Keratinocyte (primary cell): ENCODE data around the gene APOL1. TPM values are rescaled to one million over a fixed set of nuclear protein-coding genes. Genes with fewer than 3 reads are reported as not detected.

Experiments
- DNase-seq: peaks from one replicate; pipeline ENCODE4 v3.0.0-alpha.2; 2011; ENCODE audit warnings: low read depth, missing footprints, low spot score
- FAIRE-seq: peaks from 2 replicates; lab custom pipeline; 2011; peaks lifted over from hg19 to GRCh38; lab: Jason Lieb, UNC
- H2AFZ ChIP-seq: 2 replicates; pipeline ENCODE4 v1.6.0; 2012; ENCODE audit warnings: low read length, control low read depth, inconsistent platforms; ENCODE audit not compliant: control insufficient read depth
- H3K27ac ChIP-seq: 2 replicates; pipeline ENCODE4 v1.5.1; 2011; ENCODE audit warnings: low read length; ENCODE audit not compliant: control insufficient read depth, insufficient read depth
- H3K27me3 ChIP-seq: 3 replicates; pipeline ENCODE4 v1.6.0; 2011; ENCODE audit warnings: low read length; ENCODE audit not compliant: control insufficient read depth, insufficient read depth; ENCODE audit errors: extremely low read depth
- H3K36me3 ChIP-seq, 2 experiments: 2 replicates in 1 of 2; 3 replicates in 1 of 2; pipeline ENCODE4 v1.5.1; 2011; ENCODE audit warnings: low read length in 2 of 2, mild to moderate bottlenecking in 1 of 2; ENCODE audit not compliant: control insufficient read depth in 2 of 2, insufficient read depth in 2 of 2; ENCODE audit errors: extremely low read depth in 1 of 2
- H3K4me1 ChIP-seq: 3 replicates; pipeline ENCODE4 v1.5.1; 2011; ENCODE audit warnings: low read length; ENCODE audit not compliant: control insufficient read depth, insufficient read depth; ENCODE audit errors: extremely low read depth
- H3K4me2 ChIP-seq: 3 replicates; pipeline ENCODE4 v1.6.0; 2011; ENCODE audit warnings: low read depth, low read length; ENCODE audit not compliant: control insufficient read depth, insufficient read depth; ENCODE audit errors: extremely low read depth
- H3K4me3 ChIP-seq, 3 experiments: fragments of 200-600 bp in 1 of 3; sonication (generic) in 1 of 3; 2 replicates in 2 of 3; 3 replicates in 1 of 3; pipeline ENCODE4 v1.5.1; 2011 to 2016; ENCODE audit warnings: low read length in 3 of 3, mild to moderate bottlenecking in 3 of 3, control low read depth in 2 of 3, inconsistent platforms in 1 of 3, low read depth in 1 of 3, mixed read lengths in 1 of 3, mixed run types in 1 of 3, moderate library complexity in 1 of 3; ENCODE audit not compliant: control insufficient read depth in 2 of 3, insufficient read depth in 2 of 3; ENCODE audit errors: extremely low read depth in 1 of 3
- H3K79me2 ChIP-seq: 2 replicates; pipeline ENCODE4 v1.6.0; 2012; ENCODE audit warnings: low read length; ENCODE audit not compliant: control insufficient read depth, insufficient read depth
- H3K9ac ChIP-seq: 3 replicates; pipeline ENCODE4 v1.6.0; 2011; ENCODE audit warnings: low read length; ENCODE audit not compliant: control insufficient read depth, insufficient read depth; ENCODE audit errors: extremely low read depth
- H3K9me1 ChIP-seq: 3 replicates; pipeline ENCODE4 v1.6.0; 2011; ENCODE audit warnings: low read length; ENCODE audit not compliant: control insufficient read depth, insufficient read depth; ENCODE audit errors: extremely low read depth
- H3K9me3 ChIP-seq: 2 replicates; pipeline ENCODE4 v1.5.1; 2012; ENCODE audit warnings: low read depth, low read length; ENCODE audit not compliant: control insufficient read depth
- H4K20me1 ChIP-seq: 3 replicates; pipeline ENCODE4 v1.6.0; 2011; ENCODE audit warnings: low read length; ENCODE audit not compliant: control insufficient read depth, insufficient read depth; ENCODE audit errors: extremely low read depth
- EZH2 ChIP-seq: IDR thresholded peaks from one replicate; pipeline ENCODE4 v1.6.1; 2012; ENCODE audit warnings: inconsistent platforms, mild to moderate bottlenecking, low read length, moderate library complexity
- dilution Hi-C: fragments of 300-500 bp; cut with MboI; formaldehyde crosslinking; loops from one replicate; pipeline ENCODE4 v1.7.0; 2020; ENCODE audit warnings: low sequenced_read_pairs; ENCODE audit not compliant: extremely low pct_ligation_motif_present
- polyA plus RNA-seq, 5 experiments: library from polyadenylated mRNA; depleted of rRNA in 3 of 5; stranded (reverse) in 3 of 5; stranded (forward) in 1 of 5; unstranded in 1 of 5; fragments of >200 nt; gene quantifications; 1 replicate in 1 of 5; 2 replicates in 3 of 5; 3 replicates in 1 of 5; pipeline versions ENCODE4 v1.2.1 to v1.2.3, GENCODE V29; 2011 to 2012; ENCODE audit warnings: missing spikeins in 2 of 5, low read depth in 1 of 5, low replicate concordance in 1 of 5
- TF ChIP-seq, protein P1 (sequence below), 3 experiments: IDR thresholded peaks in 1 of 3; conservative IDR thresholded peaks in 1 of 3; optimal IDR thresholded peaks in 1 of 3; 2 replicates in 2 of 3; 3 replicates in 1 of 3; pipeline versions ENCODE3 to v1.5.1; 2011; ENCODE audit warnings: low read length in 3 of 3, mild to moderate bottlenecking in 3 of 3, moderate library complexity in 2 of 3, control low read depth in 1 of 3, inconsistent platforms in 1 of 3; ENCODE audit not compliant: insufficient read depth in 2 of 3; ENCODE audit errors: extremely low read depth in 1 of 3

Gene APOL1
- polyA plus RNA-seq, 1 donor (not counting 4 experiments of a cell fraction or from before 2014, with no cell fraction given) = 3.0 TPM

DNA sequence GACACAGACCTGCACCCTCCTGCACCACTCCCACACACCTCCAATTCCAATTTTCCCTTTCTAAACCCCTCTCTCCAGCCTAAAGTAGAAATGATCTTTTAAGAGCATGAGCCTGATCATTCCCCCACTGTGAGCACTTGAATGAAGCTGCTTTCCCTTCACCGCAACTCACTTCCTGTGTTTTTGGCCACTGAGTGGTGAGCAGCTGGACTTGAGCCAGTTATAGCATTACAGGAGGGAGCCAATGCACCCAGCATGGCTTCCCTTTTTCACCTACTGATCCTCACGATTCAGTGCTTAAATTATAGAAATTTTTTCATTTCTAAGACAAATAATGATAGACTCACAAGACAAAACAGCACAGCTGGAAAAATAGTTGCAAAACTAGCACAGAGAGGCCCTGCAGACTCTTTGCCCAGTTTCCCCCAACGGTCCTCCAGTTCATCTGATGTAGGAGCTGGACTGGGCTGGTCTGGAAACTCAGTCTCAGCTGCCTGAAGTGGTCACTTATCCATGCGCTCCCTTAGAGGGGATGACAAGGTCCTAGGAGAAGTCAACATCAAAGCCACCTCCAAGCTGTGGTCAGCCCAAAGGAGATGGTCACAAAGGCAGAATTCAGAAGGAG lies 41.6 kb upstream of the APOL1 start:
- Histone ChIP-seq H2AFZ (no peak overlapping the region), H3K4me1 (no peaks in the 10 kb centered on the region), H3K27me3 (peaks cover 22% of the 10 kb centered on the region), H3K79me2 (no peaks in the 10 kb centered on the region), H3K9me1 (no peaks in the 10 kb centered on the region), H3K27ac (no peak overlapping the region), H3K4me3 (no peak overlapping the region), H3K36me3 (no peaks in the 10 kb centered on the region), H3K9me3 (no peaks in the 10 kb centered on the region), H3K4me2 (no peak overlapping the region), H3K9ac (no peak overlapping the region), H4K20me1 (no peaks in the 10 kb centered on the region)
- dilution Hi-C loops = no loop called here
- DNase-seq (no peak), FAIRE-seq (no peak)
- no peak for TF ChIP-seq EZH2
- TF ChIP-seq, protein P1, sequence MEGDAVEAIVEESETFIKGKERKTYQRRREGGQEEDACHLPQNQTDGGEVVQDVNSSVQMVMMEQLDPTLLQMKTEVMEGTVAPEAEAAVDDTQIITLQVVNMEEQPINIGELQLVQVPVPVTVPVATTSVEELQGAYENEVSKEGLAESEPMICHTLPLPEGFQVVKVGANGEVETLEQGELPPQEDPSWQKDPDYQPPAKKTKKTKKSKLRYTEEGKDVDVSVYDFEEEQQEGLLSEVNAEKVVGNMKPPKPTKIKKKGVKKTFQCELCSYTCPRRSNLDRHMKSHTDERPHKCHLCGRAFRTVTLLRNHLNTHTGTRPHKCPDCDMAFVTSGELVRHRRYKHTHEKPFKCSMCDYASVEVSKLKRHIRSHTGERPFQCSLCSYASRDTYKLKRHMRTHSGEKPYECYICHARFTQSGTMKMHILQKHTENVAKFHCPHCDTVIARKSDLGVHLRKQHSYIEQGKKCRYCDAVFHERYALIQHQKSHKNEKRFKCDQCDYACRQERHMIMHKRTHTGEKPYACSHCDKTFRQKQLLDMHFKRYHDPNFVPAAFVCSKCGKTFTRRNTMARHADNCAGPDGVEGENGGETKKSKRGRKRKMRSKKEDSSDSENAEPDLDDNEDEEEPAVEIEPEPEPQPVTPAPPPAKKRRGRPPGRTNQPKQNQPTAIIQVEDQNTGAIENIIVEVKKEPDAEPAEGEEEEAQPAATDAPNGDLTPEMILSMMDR (optimal IDR thresholded peaks at IDR 0.05 in 1 of 3, IDR thresholded peaks at IDR 0.05 in 1 of 3, conservative IDR thresholded peaks at IDR 0.05 in 1 of 3; ENCODE audit: extremely low read depth in 1 of 3, insufficient read depth in 2 of 3, low read length in 3 of 3) = no peak

DNA sequence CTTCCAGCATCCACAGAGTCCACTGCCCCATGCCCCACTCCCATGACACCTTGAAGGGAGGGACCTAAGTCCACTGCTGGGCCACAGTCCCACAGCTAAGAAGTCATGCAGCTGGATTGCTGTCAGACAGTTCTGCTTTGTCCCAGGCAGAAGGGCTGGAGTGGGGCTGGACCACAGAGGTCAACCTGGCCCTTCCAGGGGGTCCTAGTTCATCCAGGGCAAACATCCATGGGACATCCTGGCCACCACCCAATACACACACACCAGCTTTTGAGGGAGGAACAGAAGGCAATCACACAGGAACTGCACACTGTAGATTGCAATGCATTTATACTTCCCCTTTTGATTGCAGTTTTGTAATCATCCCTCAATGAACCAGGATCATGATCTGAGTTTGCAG lies 40.0 kb upstream of the APOL1 start:
- H3K27me3 ChIP-seq = peaks cover 22% of the 10 kb centered on the region
- H4K20me1 ChIP-seq = no peaks in the 10 kb centered on the region
- no peaks in the 10 kb centered on the region for H3K36me3 ChIP-seq
- H3K9me1 ChIP-seq = no peaks in the 10 kb centered on the region
- dilution Hi-C loops = no loop called here
- H2AFZ ChIP-seq = no peak overlapping the region
- no peak overlapping the region for H3K4me2 ChIP-seq
- H3K9me3 ChIP-seq = no peaks in the 10 kb centered on the region
- H3K4me3 ChIP-seq = no peak overlapping the region
- no peak overlapping the region for H3K27ac ChIP-seq
- DNase-seq = no peak
- H3K79me2 ChIP-seq = no peaks in the 10 kb centered on the region
- no peak for FAIRE-seq
- no peaks in the 10 kb centered on the region for H3K4me1 ChIP-seq
- TF ChIP-seq, protein P1 (optimal IDR thresholded peaks at IDR 0.05 in 1 of 3, IDR thresholded peaks at IDR 0.05 in 1 of 3, conservative IDR thresholded peaks at IDR 0.05 in 1 of 3; ENCODE audit: extremely low read depth in 1 of 3, insufficient read depth in 2 of 3, low read length in 3 of 3) = no peak
- no peak for TF ChIP-seq EZH2
- H3K9ac ChIP-seq = no peak overlapping the region
